RPMI7951 (cell line): ENCODE results near the gene LMBR1L. TPM values are rescaled to one million over a fixed set of nuclear protein-coding genes. Genes with fewer than 3 reads are reported as not detected.
A peak's percentile ranks its signal among the peaks of the same experiment; 100 is the strongest.
"Not testable (repeated sequence)": the region's sequence is repeated elsewhere in the genome, so short reads cannot be mapped to it uniquely, and the experiment has no call there.

ENCODE experiments used
- DNase-seq: peaks from one replicate; pipeline ENCODE4 v3.0.0-alpha.2; 2012; ENCODE audit warnings: low read depth
- total RNA-seq: library from RNA; depleted of rRNA; stranded (reverse); fragments of >200 nt; shearing (Covaris generic); gene quantifications from 2 replicates; pipeline ENCODE4 v1.2.3, GENCODE V29; 2014; rRNA removed

LMBR1L gene, protein sequence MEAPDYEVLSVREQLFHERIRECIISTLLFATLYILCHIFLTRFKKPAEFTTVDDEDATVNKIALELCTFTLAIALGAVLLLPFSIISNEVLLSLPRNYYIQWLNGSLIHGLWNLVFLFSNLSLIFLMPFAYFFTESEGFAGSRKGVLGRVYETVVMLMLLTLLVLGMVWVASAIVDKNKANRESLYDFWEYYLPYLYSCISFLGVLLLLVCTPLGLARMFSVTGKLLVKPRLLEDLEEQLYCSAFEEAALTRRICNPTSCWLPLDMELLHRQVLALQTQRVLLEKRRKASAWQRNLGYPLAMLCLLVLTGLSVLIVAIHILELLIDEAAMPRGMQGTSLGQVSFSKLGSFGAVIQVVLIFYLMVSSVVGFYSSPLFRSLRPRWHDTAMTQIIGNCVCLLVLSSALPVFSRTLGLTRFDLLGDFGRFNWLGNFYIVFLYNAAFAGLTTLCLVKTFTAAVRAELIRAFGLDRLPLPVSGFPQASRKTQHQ
- 11.7 and 24.5 TPM in 2 replicates for total RNA-seq

GRCh38 chr12:49110464-49111155 lies at the start of gene LMBR1L:
TSS of gene LMBR1L (minus strand) at chr12:49110847. CDS start at chr12:49110555, 292 bp downstream.
- peak; percentile 97 for DNase-seq

GRCh38 chr12:49160399-49160798 lies 49.8 kb upstream of the LMBR1L start:
- no peak for DNase-seq

- DNase-seq, result no peak
Observed at GRCh38 chr12:49154221-49154620, 43.6 kb upstream of the LMBR1L start.

- DNase-seq, result no peak
Observed at GRCh38 chr12:49147384-49147783, 36.7 kb upstream of the LMBR1L start.

GRCh38 chr12:49146406-49146805 lies 35.8 kb upstream of the LMBR1L start:
- DNase-seq, result no peak

DNA sequence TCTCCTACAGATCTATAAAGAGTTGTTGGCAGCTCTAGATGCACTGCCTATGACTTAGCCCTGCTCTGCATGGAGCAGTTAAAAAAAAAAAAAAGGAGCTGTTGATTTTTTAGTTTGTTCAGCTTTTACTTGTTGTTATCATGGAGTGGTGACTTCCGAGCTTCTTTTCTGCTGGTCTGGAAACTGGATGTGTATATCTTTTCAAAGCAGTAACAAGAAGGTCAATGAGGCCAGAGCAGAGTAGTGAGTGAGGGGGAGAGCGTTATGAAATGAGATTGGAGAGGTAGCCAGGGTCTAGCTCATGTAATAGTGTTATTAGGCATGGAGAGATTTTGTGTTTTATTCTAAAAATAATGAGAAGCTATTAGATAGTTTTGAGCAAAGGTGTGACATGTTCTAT lies 33.7 kb upstream of the LMBR1L start:
- DNase-seq, result no peak

- no peak for DNase-seq
Observed at GRCh38 chr12:49138999-49139398, 28.4 kb upstream of the LMBR1L start.

GRCh38 chr12:49138587-49138986 lies 27.9 kb upstream of the LMBR1L start:
- DNase-seq, result no peak

DNA sequence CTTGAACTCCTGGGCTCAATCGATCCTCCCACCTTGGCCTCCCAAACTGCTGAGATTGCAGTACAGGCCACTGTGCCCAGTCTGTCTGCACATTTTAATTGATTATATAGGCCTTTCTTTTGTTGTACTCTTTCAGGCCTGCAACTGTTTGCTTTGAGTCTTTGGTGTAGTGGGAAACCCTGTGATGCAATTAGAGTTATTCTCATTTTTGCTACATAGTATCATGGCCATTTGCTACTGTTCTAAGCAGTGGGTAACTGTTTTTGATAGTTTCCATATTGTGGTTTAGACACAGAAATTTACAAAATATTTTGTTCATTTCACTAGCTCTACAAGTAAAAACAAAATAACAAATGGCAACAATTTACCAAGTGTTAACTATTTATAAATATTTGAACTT lies 26.8 kb upstream of the LMBR1L start:
- DNase-seq, result no peak

DNA sequence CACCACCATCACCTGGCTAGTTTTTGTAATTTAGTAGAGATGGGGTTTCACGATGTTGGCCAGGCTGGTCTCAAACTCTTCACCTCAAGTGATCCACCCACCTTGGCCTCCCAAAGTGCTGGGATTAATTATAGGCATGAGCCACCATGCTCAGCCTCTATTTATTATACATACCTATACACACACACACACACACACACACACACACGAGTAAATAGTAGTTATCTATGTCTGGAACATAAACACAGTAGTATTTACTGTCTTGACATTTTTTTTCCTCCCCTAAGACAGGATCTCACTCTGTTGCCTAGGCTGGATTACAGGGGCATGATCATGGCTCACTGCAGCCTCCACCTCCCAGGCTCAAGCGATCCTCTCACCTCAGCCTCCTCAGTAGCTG lies 26.4 kb upstream of the LMBR1L start:
- DNase-seq, result not testable (repeated sequence)

DNA sequence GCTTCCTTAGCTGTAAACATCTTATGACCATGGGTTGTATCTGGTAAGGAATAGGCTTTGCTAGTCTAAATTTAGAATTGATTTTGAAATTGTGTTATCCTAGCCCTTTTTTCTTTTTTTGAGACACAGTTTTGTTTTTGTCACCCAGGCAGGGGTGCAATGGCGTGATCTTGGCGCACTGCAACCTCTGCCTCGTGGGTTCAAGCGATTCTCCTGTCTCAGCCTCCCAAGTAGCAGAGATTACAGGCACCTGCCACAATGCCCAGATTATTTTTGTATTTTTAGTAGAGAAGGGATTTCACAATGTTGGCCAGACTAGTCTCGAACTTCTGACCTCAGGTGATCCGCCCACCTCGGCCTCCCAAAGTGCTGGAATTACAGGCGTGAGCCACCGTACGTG lies 22.9 kb upstream of the LMBR1L start:
- no peak for DNase-seq

DNA sequence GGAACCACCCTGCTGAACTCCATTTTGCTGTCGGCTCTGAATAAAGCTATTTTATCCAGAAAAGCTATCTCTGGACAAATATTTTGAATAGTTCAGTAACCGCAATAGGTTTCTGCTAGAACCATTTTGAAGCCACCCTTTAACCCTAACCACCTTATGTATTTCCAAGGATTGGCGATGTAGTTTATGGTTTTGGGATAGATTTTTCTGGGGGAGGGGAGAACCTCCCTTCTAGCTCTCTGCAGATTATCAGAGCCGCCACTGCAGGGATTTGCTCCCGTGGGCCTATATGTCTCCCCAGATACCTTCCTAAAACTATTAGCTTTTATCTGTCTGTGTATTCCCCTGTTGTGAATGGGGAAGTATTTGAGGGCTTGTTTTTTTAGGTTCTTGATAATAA lies 22.4 kb upstream of the LMBR1L start:
- no peak for DNase-seq

DNA sequence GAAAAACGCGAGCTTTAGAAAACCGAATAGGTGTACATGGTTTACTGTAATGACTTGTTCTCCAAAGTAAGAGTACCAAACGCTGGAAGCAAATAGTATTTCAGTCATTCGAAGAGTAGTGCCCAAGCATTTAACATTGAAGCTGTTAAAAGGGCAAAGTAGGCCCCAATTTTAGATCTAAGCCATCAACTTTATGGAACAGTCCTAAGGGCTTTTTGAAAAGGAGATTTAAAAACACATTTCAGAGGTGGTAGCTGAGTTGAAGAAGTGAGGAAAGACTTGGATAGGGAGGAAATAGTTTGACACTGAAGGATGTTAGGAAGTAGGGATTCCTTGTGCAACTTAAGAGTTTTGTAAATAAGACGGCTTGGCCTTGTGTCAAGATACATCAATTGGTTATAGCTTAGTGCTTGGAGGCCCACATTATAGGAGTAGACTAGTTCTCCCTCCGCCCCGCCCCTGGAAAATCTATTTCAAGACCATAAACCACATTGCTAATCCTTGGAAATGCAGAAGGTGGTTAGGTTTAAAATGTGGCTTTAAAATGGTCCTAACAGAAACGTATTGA lies 21.3 kb upstream of the LMBR1L start:
- peak; percentile 54 for DNase-seq

DNA sequence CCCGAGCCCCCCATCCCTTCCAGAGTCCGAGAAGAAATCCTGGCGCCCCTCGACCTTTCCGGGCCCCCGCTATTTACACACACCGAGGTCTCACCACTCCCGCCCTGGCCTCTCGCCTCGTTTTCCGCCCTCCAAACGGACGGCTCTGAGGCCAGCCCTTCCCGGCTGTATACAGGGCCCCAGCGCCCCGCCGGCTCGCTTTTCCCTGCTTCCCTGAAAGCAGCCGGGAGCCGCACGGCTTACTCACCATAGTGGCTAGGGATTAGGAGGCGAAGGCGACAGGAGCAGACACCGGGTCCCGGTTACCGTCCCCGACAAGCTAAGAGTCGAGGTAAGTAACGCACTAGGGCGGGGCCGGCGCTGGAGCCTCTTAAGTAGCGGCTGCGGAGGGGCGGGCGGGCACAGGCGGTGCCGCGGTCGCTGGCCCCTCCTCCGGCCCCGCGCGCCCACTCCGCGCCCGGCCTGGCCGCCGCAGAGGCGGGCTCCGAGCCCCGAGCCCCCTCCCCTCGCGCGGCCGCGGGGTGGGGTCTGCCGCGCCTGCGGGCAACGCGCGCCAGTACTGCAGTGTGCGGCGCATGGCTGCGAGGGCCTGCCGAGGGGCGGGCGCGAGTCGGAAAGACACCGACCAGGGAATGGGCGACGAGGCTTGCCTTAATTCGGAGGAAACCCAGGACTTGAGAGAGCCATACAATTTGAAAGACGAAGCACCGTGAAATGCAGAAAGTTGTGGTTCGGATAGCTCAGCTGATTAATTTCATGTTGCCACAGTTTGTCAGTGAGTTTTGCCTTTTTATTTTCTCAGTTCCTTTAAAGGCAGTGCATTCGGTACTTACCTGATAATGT lies 20.6 kb upstream of the LMBR1L start, which contains the start of gene TUBA1B:
Gene TUBA1B, minus strand, starts transcription at position 345 of the 843 bp plus-strand sequence. Its CDS starts 95 bp downstream, at position 250.
- DNase-seq, result peak; percentile 84

- peak; percentile 88 for DNase-seq
Observed at GRCh38 chr12:49130151-49131050, 19.8 kb upstream of the LMBR1L start.

DNA sequence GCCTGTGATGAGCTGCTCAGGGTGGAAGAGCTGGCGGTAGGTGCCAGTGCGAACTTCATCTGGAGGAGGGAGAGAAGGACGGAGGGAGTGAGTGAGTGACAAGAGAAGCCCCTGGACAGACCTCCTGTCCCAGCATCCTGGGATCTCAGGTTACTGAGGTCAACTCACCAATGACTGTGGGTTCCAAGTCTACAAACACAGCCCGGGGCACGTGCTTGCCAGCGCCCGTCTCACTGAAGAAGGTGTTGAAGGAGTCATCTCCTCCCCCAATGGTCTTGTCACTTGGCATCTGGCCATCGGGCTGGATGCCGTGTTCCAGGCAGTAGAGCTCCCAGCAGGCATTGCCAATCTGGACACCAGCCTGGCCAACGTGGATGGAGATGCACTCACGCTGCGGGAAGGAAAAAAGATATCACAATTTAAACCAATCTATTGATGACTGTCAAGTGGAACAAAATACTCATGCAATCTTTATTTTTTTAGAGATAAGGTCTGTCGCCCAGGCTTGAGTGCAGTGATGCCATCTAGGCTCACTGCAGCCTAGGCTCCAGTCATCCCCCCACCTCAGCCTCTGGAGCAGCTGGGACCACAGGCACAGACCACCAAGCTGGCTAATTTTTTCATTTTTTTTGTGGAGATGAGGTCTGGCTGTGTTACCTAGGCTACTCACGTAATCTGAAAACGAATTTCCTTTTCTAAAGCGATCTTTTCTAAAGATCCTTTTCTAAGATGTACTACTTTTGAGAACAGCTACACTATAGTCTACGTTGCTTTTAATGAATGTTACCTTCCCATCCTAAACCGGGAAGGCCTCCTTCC lies 18.9 kb upstream of the LMBR1L start:
- DNase-seq, result no peak

GRCh38 chr12:49127971-49128370 lies 17.3 kb upstream of the LMBR1L start:
- not testable (repeated sequence) for DNase-seq

- no peak for DNase-seq
Observed at GRCh38 chr12:49126852-49127763, 16.5 kb upstream of the LMBR1L start.
